ENCODE data around the gene NCAPG2.

The NCAPG2 gene

GRCh38 chr7:158738841-158739240 is 34.2 kb upstream of the NCAPG2 start:
- DNase-seq (ENCODE audit: low spot score), result no peak
- Histone ChIP-seq H2BK12ac (ENCODE audit: low read length) (no peak overlapping the region), H3K4ac (ENCODE audit: low read length) (no peak overlapping the region), H3K14ac (ENCODE audit: low read length) (no peak overlapping the region), H2BK15ac (ENCODE audit: low read length) (no peak overlapping the region), H4K91ac (ENCODE audit: low read depth, low read length, poor library complexity) (no peak overlapping the region), H2BK120ac (ENCODE audit: low read depth, low read length) (no peak overlapping the region), H3K18ac (ENCODE audit: low read length) (no peak overlapping the region), H3K4me1 (ENCODE audit: control insufficient read depth in 2 of 2, insufficient read depth in 1 of 2, low read depth in 1 of 2, low read length in 2 of 2) (no peaks in the 10 kb centered on the region), H3K27ac (replicated peaks; ENCODE audit: low read length) (no peak overlapping the region), H3K4me2 (ENCODE audit: insufficient read depth, low read length, poor library complexity, severe bottlenecking) (no peak overlapping the region), H3K23ac (ENCODE audit: low read depth, low read length, poor library complexity) (peak overlapping the region; percentile 69), H3K9me3 (replicated peaks in 1 of 2; ENCODE audit: control insufficient read depth in 2 of 2, insufficient read depth in 1 of 2, low read depth in 1 of 2, low read length in 2 of 2) (no peaks in the 10 kb centered on the region), H2AFZ (ENCODE audit: low read length) (no peak overlapping the region), H2BK5ac (ENCODE audit: low read length) (no peak overlapping the region), H3K9ac (ENCODE audit: low read depth, low read length, poor library complexity) (no peak overlapping the region), H4K8ac (ENCODE audit: low read depth, low read length) (no peak overlapping the region), H2AK5ac (ENCODE audit: low read depth, low read length) (no peak overlapping the region), H3K36me3 (replicated peaks in 1 of 2; ENCODE audit: control insufficient read depth in 2 of 2, insufficient read depth in 2 of 2, low read length in 2 of 2) (peaks cover 23 to 67% of the 10 kb centered on the region in 2 donors), H3K27me3 (ENCODE audit: control insufficient read depth in 3 of 3, insufficient read depth in 3 of 3, low read depth in 1 of 3, low read length in 3 of 3) (no peaks in the 10 kb centered on the region), H3K4me3 (ENCODE audit: low read length in 2 of 2) (no peak overlapping the region), H3K79me1 (ENCODE audit: low read depth, low read length) (no peaks in the 10 kb centered on the region)
- WGBS, 2 donors (ENCODE audit: extremely low coverage in 2 of 2, insufficient read length in 2 of 2, insufficient replicate concordance in 1 of 2), result no CpG with 5 or more reads among the region's 15 CpGs

DNA sequence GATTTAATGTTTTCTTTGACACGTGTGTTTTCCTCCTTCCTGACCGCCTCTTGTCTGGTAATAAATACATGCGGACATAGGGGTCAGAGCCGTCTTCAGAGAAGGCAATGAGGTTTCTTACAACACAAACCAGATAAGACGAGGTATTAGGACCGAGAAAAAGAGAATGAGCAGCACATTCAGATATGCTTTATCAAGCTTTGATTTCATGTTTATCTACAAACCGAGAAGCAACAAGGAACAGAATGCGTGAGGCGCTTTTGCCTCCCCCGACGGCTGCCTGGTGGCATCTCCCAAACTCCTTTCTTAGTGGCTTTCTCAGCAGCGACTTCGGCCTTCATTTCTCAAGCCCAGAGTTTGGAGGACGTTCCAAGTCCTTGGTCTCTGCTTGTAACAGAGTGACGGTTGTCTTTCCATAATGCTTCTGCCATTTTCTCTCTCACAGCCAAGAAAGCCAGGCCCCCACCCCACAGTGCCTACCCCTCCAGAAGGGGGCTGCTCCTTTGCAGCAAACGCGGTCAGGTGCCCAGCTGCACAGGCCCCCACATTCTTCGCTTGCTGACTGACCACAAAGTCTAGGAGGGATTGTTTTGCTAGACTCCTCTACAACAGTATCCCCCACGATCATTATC is 32.6 kb upstream of the NCAPG2 start:
- DNase-seq (ENCODE audit: low spot score), result no peak
- H3K14ac ChIP-seq (ENCODE audit: low read length), result no peak overlapping the region
- H2BK5ac ChIP-seq (ENCODE audit: low read length), result no peak overlapping the region
- no peak overlapping the region for H3K4me2 ChIP-seq (ENCODE audit: insufficient read depth, low read length, poor library complexity, severe bottlenecking)
- H3K27ac ChIP-seq (replicated peaks; ENCODE audit: low read length), result no peak overlapping the region
- H2BK120ac ChIP-seq (ENCODE audit: low read depth, low read length), result no peak overlapping the region
- no peak overlapping the region for H2AK5ac ChIP-seq (ENCODE audit: low read depth, low read length)
- no peak overlapping the region for H4K8ac ChIP-seq (ENCODE audit: low read depth, low read length)
- no peak overlapping the region for H3K9ac ChIP-seq (ENCODE audit: low read depth, low read length, poor library complexity)
- no peak overlapping the region for H3K4me3 ChIP-seq (ENCODE audit: low read length in 2 of 2)
- no peak overlapping the region for H2BK15ac ChIP-seq (ENCODE audit: low read length)
- no peaks in the 10 kb centered on the region for H3K4me1 ChIP-seq (ENCODE audit: control insufficient read depth in 2 of 2, insufficient read depth in 1 of 2, low read depth in 1 of 2, low read length in 2 of 2)
- no peaks in the 10 kb centered on the region for H3K79me1 ChIP-seq (ENCODE audit: low read depth, low read length)
- no CpG with 5 or more reads among the region's 19 CpGs for WGBS, 2 donors (ENCODE audit: extremely low coverage in 2 of 2, insufficient read length in 2 of 2, insufficient replicate concordance in 1 of 2)
- no peak overlapping the region for H2BK12ac ChIP-seq (ENCODE audit: low read length)
- H2AFZ ChIP-seq (ENCODE audit: low read length), result no peak overlapping the region
- H3K27me3 ChIP-seq (ENCODE audit: control insufficient read depth in 3 of 3, insufficient read depth in 3 of 3, low read depth in 1 of 3, low read length in 3 of 3), result no peaks in the 10 kb centered on the region
- H3K18ac ChIP-seq (ENCODE audit: low read length), result no peak overlapping the region
- no peak overlapping the region for H4K91ac ChIP-seq (ENCODE audit: low read depth, low read length, poor library complexity)
- no peak overlapping the region for H3K4ac ChIP-seq (ENCODE audit: low read length)
- H3K36me3 ChIP-seq (replicated peaks in 1 of 2; ENCODE audit: control insufficient read depth in 2 of 2, insufficient read depth in 2 of 2, low read length in 2 of 2), result peaks cover 18 to 58% of the 10 kb centered on the region in 2 donors
- peak overlapping the region; percentile 17 for H3K23ac ChIP-seq (ENCODE audit: low read depth, low read length, poor library complexity)
- H3K9me3 ChIP-seq (replicated peaks in 1 of 2; ENCODE audit: control insufficient read depth in 2 of 2, insufficient read depth in 1 of 2, low read depth in 1 of 2, low read length in 2 of 2), result no peaks in the 10 kb centered on the region

GRCh38 chr7:158735935-158736334 is 31.3 kb upstream of the NCAPG2 start:
- Histone ChIP-seq H3K4me2 (ENCODE audit: insufficient read depth, low read length, poor library complexity, severe bottlenecking) (no peak overlapping the region), H2BK15ac (ENCODE audit: low read length) (no peak overlapping the region), H3K27ac (replicated peaks; ENCODE audit: low read length) (no peak overlapping the region), H3K79me1 (ENCODE audit: low read depth, low read length) (no peaks in the 10 kb centered on the region), H4K91ac (ENCODE audit: low read depth, low read length, poor library complexity) (no peak overlapping the region), H2BK5ac (ENCODE audit: low read length) (no peak overlapping the region), H3K36me3 (replicated peaks in 1 of 2; ENCODE audit: control insufficient read depth in 2 of 2, insufficient read depth in 2 of 2, low read length in 2 of 2) (peaks cover 12 to 45% of the 10 kb centered on the region in 2 donors), H3K27me3 (ENCODE audit: control insufficient read depth in 3 of 3, insufficient read depth in 3 of 3, low read depth in 1 of 3, low read length in 3 of 3) (no peaks in the 10 kb centered on the region), H3K18ac (ENCODE audit: low read length) (no peak overlapping the region), H4K8ac (ENCODE audit: low read depth, low read length) (no peak overlapping the region), H3K23ac (ENCODE audit: low read depth, low read length, poor library complexity) (no peak overlapping the region), H3K9ac (ENCODE audit: low read depth, low read length, poor library complexity) (no peak overlapping the region), H3K4me3 (ENCODE audit: low read length in 2 of 2) (no peak overlapping the region), H3K9me3 (replicated peaks in 1 of 2; ENCODE audit: control insufficient read depth in 2 of 2, insufficient read depth in 1 of 2, low read depth in 1 of 2, low read length in 2 of 2) (no peaks in the 10 kb centered on the region), H2AK5ac (ENCODE audit: low read depth, low read length) (no peak overlapping the region), H2AFZ (ENCODE audit: low read length) (no peak overlapping the region), H2BK120ac (ENCODE audit: low read depth, low read length) (no peak overlapping the region), H3K14ac (ENCODE audit: low read length) (no peak overlapping the region), H3K4me1 (ENCODE audit: control insufficient read depth in 2 of 2, insufficient read depth in 1 of 2, low read depth in 1 of 2, low read length in 2 of 2) (peaks cover 0 to 1% of the 10 kb centered on the region in 2 donors), H3K4ac (ENCODE audit: low read length) (no peak overlapping the region), H2BK12ac (ENCODE audit: low read length) (no peak overlapping the region)
- WGBS, 2 donors (ENCODE audit: extremely low coverage in 2 of 2, insufficient read length in 2 of 2, insufficient replicate concordance in 1 of 2), result no CpG with 5 or more reads among the region's 12 CpGs
- DNase-seq (ENCODE audit: low spot score), result no peak

DNA sequence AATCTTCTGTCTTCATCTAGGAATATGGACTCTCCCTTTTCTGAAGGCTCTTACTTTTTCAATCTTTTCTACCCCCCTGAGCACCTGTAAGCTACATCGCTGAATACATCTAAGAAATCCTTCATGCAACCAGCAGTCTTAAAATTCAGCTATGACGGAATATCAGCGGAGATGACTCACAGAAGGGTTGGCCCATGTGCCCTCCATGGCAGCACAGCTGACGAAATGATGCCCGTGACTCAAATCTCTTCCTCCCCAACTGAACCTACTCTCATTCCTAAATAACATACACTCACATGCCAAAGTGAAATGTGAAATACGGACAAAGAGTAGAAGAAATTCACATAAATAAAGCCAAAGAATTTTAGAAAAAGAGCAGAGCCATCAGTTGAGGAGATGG is 30.3 kb upstream of the NCAPG2 start:
- Histone ChIP-seq H4K8ac (ENCODE audit: low read depth, low read length) (no peak overlapping the region), H3K36me3 (replicated peaks in 1 of 2; ENCODE audit: control insufficient read depth in 2 of 2, insufficient read depth in 2 of 2, low read length in 2 of 2) (peaks cover 12 to 35% of the 10 kb centered on the region in 2 donors), H4K91ac (ENCODE audit: low read depth, low read length, poor library complexity) (no peak overlapping the region), H3K23ac (ENCODE audit: low read depth, low read length, poor library complexity) (no peak overlapping the region), H3K18ac (ENCODE audit: low read length) (no peak overlapping the region), H3K27me3 (ENCODE audit: control insufficient read depth in 3 of 3, insufficient read depth in 3 of 3, low read depth in 1 of 3, low read length in 3 of 3) (no peaks in the 10 kb centered on the region), H2BK120ac (ENCODE audit: low read depth, low read length) (no peak overlapping the region), H3K79me1 (ENCODE audit: low read depth, low read length) (no peaks in the 10 kb centered on the region), H3K4me2 (ENCODE audit: insufficient read depth, low read length, poor library complexity, severe bottlenecking) (no peak overlapping the region), H2AK5ac (ENCODE audit: low read depth, low read length) (no peak overlapping the region), H3K14ac (ENCODE audit: low read length) (no peak overlapping the region), H3K9ac (ENCODE audit: low read depth, low read length, poor library complexity) (no peak overlapping the region), H3K27ac (replicated peaks; ENCODE audit: low read length) (no peak overlapping the region), H3K4me1 (ENCODE audit: control insufficient read depth in 2 of 2, insufficient read depth in 1 of 2, low read depth in 1 of 2, low read length in 2 of 2) (peaks cover 0 to 6% of the 10 kb centered on the region in 2 donors), H3K4ac (ENCODE audit: low read length) (no peak overlapping the region), H2BK5ac (ENCODE audit: low read length) (no peak overlapping the region), H2BK15ac (ENCODE audit: low read length) (no peak overlapping the region), H2BK12ac (ENCODE audit: low read length) (no peak overlapping the region), H3K9me3 (replicated peaks in 1 of 2; ENCODE audit: control insufficient read depth in 2 of 2, insufficient read depth in 1 of 2, low read depth in 1 of 2, low read length in 2 of 2) (no peaks in the 10 kb centered on the region), H2AFZ (ENCODE audit: low read length) (no peak overlapping the region), H3K4me3 (ENCODE audit: low read length in 2 of 2) (no peak overlapping the region)
- no peak for DNase-seq (ENCODE audit: low spot score)
- WGBS, 2 donors (ENCODE audit: extremely low coverage in 2 of 2, insufficient read length in 2 of 2, insufficient replicate concordance in 1 of 2), result no CpG with 5 or more reads among the region's 6 CpGs

Measured in neuronal stem cell (in vitro differentiated cells).